Neural progenitor cell (in vitro differentiated cells): ENCODE results near the gene SCAMP2. TPM values are rescaled to one million over a fixed set of nuclear protein-coding genes. Genes with fewer than 3 reads are reported as not detected.

Experiments
- DNase-seq: peaks from one replicate; pipeline ENCODE4 v3.0.0-alpha.2; 2016; ENCODE audit warnings: low spot score
- H2AFZ ChIP-seq: fragments of 200-600 bp; sonication (generic); replicated peaks from 2 replicates; pipeline ENCODE4 v1.6.1; 2016; ENCODE audit warnings: antibody characterized with exemption
- H3F3A ChIP-seq: fragments of 200-600 bp; sonication (generic); 2 replicates; pipeline ENCODE4 v1.6.1; 2016; ENCODE audit warnings: antibody characterized with exemption, low read depth
- H3K27ac ChIP-seq: fragments of 200-600 bp; sonication (generic); 2 replicates; pipeline ENCODE4 v1.5.1; 2016; ENCODE audit warnings: mild to moderate bottlenecking
- H3K27me3 ChIP-seq: fragments of 200-600 bp; sonication (generic); 2 replicates; pipeline ENCODE4 v1.6.1; 2016; ENCODE audit warnings: mild to moderate bottlenecking, moderate library complexity
- H3K36me3 ChIP-seq: fragments of 200-600 bp; sonication (generic); 2 replicates; pipeline ENCODE4 v1.5.1; 2016
- H3K4me1 ChIP-seq: fragments of 200-600 bp; sonication (generic); 2 replicates; pipeline ENCODE4 v1.6.1; 2016; ENCODE audit warnings: mixed run types
- H3K4me2 ChIP-seq: fragments of 200-600 bp; sonication (generic); 2 replicates; pipeline ENCODE4 v1.6.1; 2016
- H3K4me3 ChIP-seq: fragments of 200-600 bp; sonication (generic); 2 replicates; pipeline ENCODE4 v1.5.1; 2016
- H3K79me2 ChIP-seq: fragments of 200-600 bp; sonication (generic); 2 replicates; pipeline ENCODE4 v1.6.1; 2016; ENCODE audit warnings: low read depth
- H3K9ac ChIP-seq: fragments of 200-600 bp; sonication (generic); 2 replicates; pipeline ENCODE4 v1.6.1; 2016
- H3K9me3 ChIP-seq: fragments of 200-600 bp; sonication (generic); 2 replicates; pipeline ENCODE4 v1.5.1; 2016; ENCODE audit warnings: low read depth
- H4K20me1 ChIP-seq: fragments of 200-600 bp; sonication (generic); 2 replicates; pipeline ENCODE4 v1.6.1; 2016; ENCODE audit warnings: low read depth
- H3K27ac Mint-ChIP-seq: 3 replicates; pipeline ENCODE4 v1.8.0; 2021; ENCODE audit warnings: mixed read lengths
- H3K27me3 Mint-ChIP-seq: 2 replicates; pipeline ENCODE4 v1.8.0; 2022; ENCODE audit warnings: low read depth, mild to moderate bottlenecking, inconsistent platforms, moderate library complexity, mixed read lengths; ENCODE audit not compliant: insufficient read depth
- H3K36me3 Mint-ChIP-seq: 3 replicates; pipeline ENCODE4 v1.8.0; 2021; ENCODE audit warnings: mixed read lengths
- H3K4me1 Mint-ChIP-seq: 3 replicates; pipeline ENCODE4 v1.8.0; 2021; ENCODE audit warnings: mixed read lengths
- H3K4me3 Mint-ChIP-seq: 3 replicates; pipeline ENCODE4 v1.8.0; 2021; ENCODE audit warnings: mild to moderate bottlenecking, moderate library complexity, mixed read lengths
- H3K9me3 Mint-ChIP-seq: 3 replicates; pipeline ENCODE4 v1.8.0; 2020; ENCODE audit warnings: mixed read lengths
- EZH2 ChIP-seq: fragments of 200-600 bp; sonication (generic); IDR thresholded peaks from 2 replicates; pipeline ENCODE4 v1.6.1; 2017; ENCODE audit warnings: antibody characterized with exemption, mild to moderate bottlenecking, moderate library complexity
- EZH2phosphoT487 ChIP-seq: fragments of 200-600 bp; sonication (generic); IDR thresholded peaks from 2 replicates; pipeline ENCODE4 v1.6.1; 2017; ENCODE audit warnings: antibody characterized with exemption
- microRNA-seq: library from miRNA; unstranded; fragments of <30 nt; microRNA quantifications from one replicate; pipeline ENCODE4, GENCODE V29; 2016
- small RNA-seq: library from RNA; depleted of rRNA; stranded (forward); fragments of <200 nt; gene quantifications from one replicate; pipeline ENCODE3, GENCODE V24; 2015
- total RNA-seq: library from RNA; depleted of rRNA; stranded (reverse); fragments of >200 nt; gene quantifications from 2 replicates; pipeline ENCODE4 v1.2.3, GENCODE V29; 2015; ENCODE audit warnings: low replicate concordance
- TF ChIP-seq, protein P1 (sequence below): fragments of 200-600 bp; sonication (generic); IDR thresholded peaks from 2 replicates; pipeline ENCODE4 v1.5.1; 2017; ENCODE audit warnings: antibody characterized with exemption, mild to moderate bottlenecking

Gene SCAMP2
- total RNA-seq, 1 donor from 2014 or later: 19.4 TPM

DNA sequence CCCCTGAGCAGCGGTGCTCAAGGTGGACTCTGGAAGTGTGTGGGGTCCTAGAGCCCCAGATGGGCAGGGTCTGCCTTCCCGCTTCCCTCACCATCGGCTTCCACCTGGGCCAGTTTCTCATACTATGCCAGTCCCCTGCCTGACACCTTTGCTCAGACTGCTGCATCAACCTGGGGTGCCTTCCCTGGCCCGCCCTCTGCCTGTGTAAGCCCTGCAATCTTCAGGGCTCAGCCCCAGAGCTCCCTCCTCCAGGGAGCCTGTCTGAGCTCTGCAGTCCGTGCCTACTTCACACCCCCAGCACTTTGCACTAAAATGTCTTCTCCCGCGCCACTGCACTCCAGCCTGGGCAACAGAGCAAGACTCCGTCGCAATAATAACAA, 78.2 kb downstream of the SCAMP2 start:
- no peaks in the 10 kb centered on the region for H3K27me3 ChIP-seq
- H3K27ac ChIP-seq: no peak overlapping the region
- H3K9ac ChIP-seq: no peak overlapping the region
- peaks cover 32% of the 10 kb centered on the region for H3K79me2 ChIP-seq
- peaks cover 8% of the 10 kb centered on the region for H3K4me1 ChIP-seq
- no peaks in the 10 kb centered on the region for H3F3A ChIP-seq
- no peaks in the 10 kb centered on the region for H3K36me3 ChIP-seq
- H4K20me1 ChIP-seq: peaks cover 94% of the 10 kb centered on the region
- no peak overlapping the region for H3K4me3 ChIP-seq
- peaks cover 24% of the 10 kb centered on the region for H3K4me1 Mint-ChIP-seq
- H3K27me3 Mint-ChIP-seq: peaks cover 2% of the 10 kb centered on the region
- peaks cover 2% of the 10 kb centered on the region for H3K36me3 Mint-ChIP-seq
- TF ChIP-seq, protein P1, sequence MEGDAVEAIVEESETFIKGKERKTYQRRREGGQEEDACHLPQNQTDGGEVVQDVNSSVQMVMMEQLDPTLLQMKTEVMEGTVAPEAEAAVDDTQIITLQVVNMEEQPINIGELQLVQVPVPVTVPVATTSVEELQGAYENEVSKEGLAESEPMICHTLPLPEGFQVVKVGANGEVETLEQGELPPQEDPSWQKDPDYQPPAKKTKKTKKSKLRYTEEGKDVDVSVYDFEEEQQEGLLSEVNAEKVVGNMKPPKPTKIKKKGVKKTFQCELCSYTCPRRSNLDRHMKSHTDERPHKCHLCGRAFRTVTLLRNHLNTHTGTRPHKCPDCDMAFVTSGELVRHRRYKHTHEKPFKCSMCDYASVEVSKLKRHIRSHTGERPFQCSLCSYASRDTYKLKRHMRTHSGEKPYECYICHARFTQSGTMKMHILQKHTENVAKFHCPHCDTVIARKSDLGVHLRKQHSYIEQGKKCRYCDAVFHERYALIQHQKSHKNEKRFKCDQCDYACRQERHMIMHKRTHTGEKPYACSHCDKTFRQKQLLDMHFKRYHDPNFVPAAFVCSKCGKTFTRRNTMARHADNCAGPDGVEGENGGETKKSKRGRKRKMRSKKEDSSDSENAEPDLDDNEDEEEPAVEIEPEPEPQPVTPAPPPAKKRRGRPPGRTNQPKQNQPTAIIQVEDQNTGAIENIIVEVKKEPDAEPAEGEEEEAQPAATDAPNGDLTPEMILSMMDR: no peak
- TF ChIP-seq EZH2phosphoT487 (no peak), EZH2 (no peak)
- no peak overlapping the region for H3K4me2 ChIP-seq
- no peaks in the 10 kb centered on the region for H3K9me3 ChIP-seq
- peak overlapping the region; percentile 63 for H3K27ac Mint-ChIP-seq
- no peak overlapping the region for H3K4me3 Mint-ChIP-seq
- no peak overlapping the region for H2AFZ ChIP-seq
- no peaks in the 10 kb centered on the region for H3K9me3 Mint-ChIP-seq
- DNase-seq: no peak

DNA sequence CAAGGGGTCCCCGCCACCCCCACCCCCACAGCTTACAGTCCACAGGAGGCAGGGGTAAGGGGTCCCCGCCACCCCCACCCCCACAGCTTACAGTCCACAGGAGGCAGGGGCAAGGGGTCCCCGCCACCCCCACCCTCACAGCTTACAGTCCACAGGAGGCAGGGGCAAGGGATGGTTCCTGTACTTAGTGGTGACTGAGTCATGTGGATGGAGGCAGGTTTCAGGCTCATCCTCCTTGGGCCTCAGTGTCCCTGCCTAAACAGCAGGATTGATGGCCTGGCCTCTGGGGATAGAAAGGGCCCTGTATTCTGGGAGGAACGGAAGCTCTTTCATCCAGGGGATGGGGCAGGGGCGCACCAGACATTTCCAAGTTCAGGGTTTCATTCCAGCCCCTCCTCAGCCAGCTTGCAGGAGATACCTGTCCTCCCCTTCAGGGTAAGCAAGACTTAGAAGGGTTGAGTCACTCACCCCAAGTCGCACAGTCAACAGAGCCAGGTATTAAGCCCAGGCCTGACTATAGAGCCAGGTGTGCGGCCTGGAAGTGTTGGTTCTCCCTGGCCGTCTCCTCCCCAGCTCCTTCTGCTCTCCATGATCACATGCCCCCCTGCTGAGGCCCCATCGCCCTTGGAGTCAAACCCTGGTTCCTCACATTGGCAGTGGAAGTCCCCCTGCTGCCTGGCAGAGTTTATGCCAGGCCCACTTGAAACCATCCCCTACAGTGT, 78.8 kb downstream of the SCAMP2 start:
- peaks cover 2% of the 10 kb centered on the region for H3K27me3 Mint-ChIP-seq
- peaks cover 37% of the 10 kb centered on the region for H3K79me2 ChIP-seq
- peaks cover 94% of the 10 kb centered on the region for H4K20me1 ChIP-seq
- H3K4me3 Mint-ChIP-seq: no peak overlapping the region
- no peak for TF ChIP-seq EZH2phosphoT487
- no peak for TF ChIP-seq EZH2
- H3K4me3 ChIP-seq: no peak overlapping the region
- peaks cover 8% of the 10 kb centered on the region for H3K4me1 ChIP-seq
- no peak overlapping the region for H2AFZ ChIP-seq
- no peak overlapping the region for H3K4me2 ChIP-seq
- no peak for DNase-seq
- H3K27ac ChIP-seq: no peak overlapping the region
- no peak overlapping the region for H3K9ac ChIP-seq
- no peaks in the 10 kb centered on the region for H3K9me3 Mint-ChIP-seq
- no peaks in the 10 kb centered on the region for H3F3A ChIP-seq
- H3K36me3 Mint-ChIP-seq: peaks cover 2% of the 10 kb centered on the region
- H3K27me3 ChIP-seq: no peaks in the 10 kb centered on the region
- H3K36me3 ChIP-seq: no peaks in the 10 kb centered on the region
- H3K27ac Mint-ChIP-seq: peak overlapping the region; percentile 63
- peaks cover 27% of the 10 kb centered on the region for H3K4me1 Mint-ChIP-seq
- no peaks in the 10 kb centered on the region for H3K9me3 ChIP-seq

Small RNAs within 50 kb of the gene (microRNA-seq; reads per million reads assigned to microRNA genes)
- gene MIR6882: not detected

Small RNAs within 50 kb of the gene (small RNA-seq; reads per million reads assigned to genes)
- gene CPLX3 (not detected), gene MIR6882 (not detected)

Other genes with a start within 250 kb of the SCAMP2 start
- 16.6 and 24.4 TPM in 2 replicates for gene EDC3, start 177.3 kb downstream of the SCAMP2 start, total RNA-seq
- gene CYP1A1, start 147.8 kb downstream of the SCAMP2 start, total RNA-seq: 0.15 TPM in 1 of 2 replicates, not detected in the other
- not detected in 2 replicates for gene CYP1A2, start 124.5 kb downstream of the SCAMP2 start, total RNA-seq
- gene CSK, start 91.3 kb downstream of the SCAMP2 start, total RNA-seq: 18.3 and 25.4 TPM in 2 replicates
- not detected in 2 replicates for gene LMAN1L, start 60.5 kb downstream of the SCAMP2 start, total RNA-seq
- not detected in 2 replicates for gene CPLX3, start 46.7 kb downstream of the SCAMP2 start, total RNA-seq
- gene ULK3, start 30.2 kb downstream of the SCAMP2 start, total RNA-seq: 22.7 and 37.4 TPM in 2 replicates
- 77.7 and 106 TPM in 2 replicates for gene MPI, start 16.7 kb upstream of the SCAMP2 start, total RNA-seq
- 120 and 124 TPM in 2 replicates for gene FAM219B, start 33.5 kb upstream of the SCAMP2 start, total RNA-seq
- gene COX5A, start 64.7 kb upstream of the SCAMP2 start, total RNA-seq: 144 and 200 TPM in 2 replicates
- 2.5 and 7.2 TPM in 2 replicates for gene RPP25, start 83.4 kb upstream of the SCAMP2 start, total RNA-seq
- gene SCAMP5, start 122.2 kb upstream of the SCAMP2 start, total RNA-seq: 16.4 and 24.9 TPM in 2 replicates
- 15.8 and 38.6 TPM in 2 replicates for gene PPCDC, start 150.2 kb upstream of the SCAMP2 start, total RNA-seq